Hepatocyte (in vitro differentiated cells): ENCODE data around the gene ALB. TPM values are rescaled to one million over a fixed set of nuclear protein-coding genes. Genes with fewer than 3 reads are reported as not detected.

ENCODE experiments used
- DNase-seq: peaks from one replicate; pipeline ENCODE4 v3.0.0-alpha.2; 2016; ENCODE audit warnings: low spot score
- H2AFZ ChIP-seq: fragments of 200-600 bp; sonication (generic); 2 replicates; pipeline ENCODE4 v1.6.0; 2016; ENCODE audit warnings: antibody characterized with exemption, mild to moderate bottlenecking
- H3K27ac ChIP-seq: fragments of 200-600 bp; sonication (generic); 2 replicates; pipeline ENCODE4 v1.5.1; 2016; ENCODE audit warnings: mild to moderate bottlenecking
- H3K27me3 ChIP-seq: fragments of 200-600 bp; sonication (generic); 2 replicates; pipeline ENCODE4 v1.6.1; 2016
- H3K36me3 ChIP-seq: fragments of 200-600 bp; sonication (generic); replicated peaks from 2 replicates; pipeline ENCODE4 v1.5.1; 2016; ENCODE audit warnings: low read depth; ENCODE audit not compliant: insufficient read depth
- H3K4me1 ChIP-seq: fragments of 200-600 bp; sonication (generic); 2 replicates; pipeline ENCODE4 v1.5.1; 2016; ENCODE audit warnings: mild to moderate bottlenecking, moderate library complexity; ENCODE audit not compliant: insufficient read depth
- H3K4me2 ChIP-seq: fragments of 200-600 bp; sonication (generic); 2 replicates; pipeline ENCODE4 v1.6.0; 2016
- H3K4me3 ChIP-seq: fragments of 200-600 bp; sonication (generic); 2 replicates; pipeline ENCODE4 v1.5.1; 2016; ENCODE audit warnings: mild to moderate bottlenecking
- H3K79me2 ChIP-seq: fragments of 200-600 bp; sonication (generic); 2 replicates; pipeline ENCODE4 v1.6.0; 2017; ENCODE audit warnings: mild to moderate bottlenecking
- H3K9me2 ChIP-seq: fragments of 200-600 bp; sonication (generic); replicated peaks from 2 replicates; pipeline ENCODE4 v1.6.0; 2017; ENCODE audit warnings: mild to moderate bottlenecking; ENCODE audit not compliant: insufficient read depth
- H3K9me3 ChIP-seq: fragments of 200-600 bp; sonication (generic); 2 replicates; pipeline ENCODE4 v1.5.1; 2016; ENCODE audit warnings: low read depth, mild to moderate bottlenecking
- H4K20me1 ChIP-seq: fragments of 200-600 bp; sonication (generic); 2 replicates; pipeline ENCODE4 v1.6.0; 2016; ENCODE audit warnings: mild to moderate bottlenecking; ENCODE audit not compliant: insufficient read depth, poor library complexity, severe bottlenecking
- CTCF ChIP-seq: fragments of 200-600 bp; sonication (generic); IDR thresholded peaks from 2 replicates; pipeline ENCODE4 v1.5.1; 2016; ENCODE audit warnings: antibody characterized with exemption, mild to moderate bottlenecking; ENCODE audit not compliant: poor library complexity
- EZH2 ChIP-seq: fragments of 200-600 bp; sonication (generic); IDR thresholded peaks from 2 replicates; pipeline ENCODE4 v1.6.1; 2016; ENCODE audit warnings: antibody characterized with exemption, mild to moderate bottlenecking, borderline replicate concordance
- EZH2phosphoT487 ChIP-seq: fragments of 200-600 bp; sonication (generic); IDR thresholded peaks from one replicate; pipeline ENCODE4 v1.6.1; 2018; ENCODE audit warnings: antibody characterized with exemption, mild to moderate bottlenecking, low read depth, moderate library complexity; ENCODE audit not compliant: unreplicated experiment, severe bottlenecking
- WGBS: methylation state at CpG from one replicate; pipeline ENCODE4 v1.1.6; 2016; ENCODE audit warnings: low lambda C conversion rate; ENCODE audit errors: missing lambda C conversion rate; 5-methylcytosine and 5-hydroxymethylcytosine counted together
- polyA plus RNA-seq: library from polyadenylated mRNA; unstranded; fragments of >200 nt; fragmentation: Nextera tagmentation; extraction: Ambion mirVana; gene quantifications from 2 replicates; pipeline ENCODE4 v1.2.1, GENCODE V29; 2016
- total RNA-seq: library from RNA; depleted of rRNA; stranded (reverse); fragments of >200 nt; gene quantifications from 2 replicates; pipeline ENCODE4 v1.2.3, GENCODE V29; 2014

ALB gene
- total and polyA plus RNA-seq, 2 experiments from 2014 or later, result 11,384 to 26,686 TPM

DNA sequence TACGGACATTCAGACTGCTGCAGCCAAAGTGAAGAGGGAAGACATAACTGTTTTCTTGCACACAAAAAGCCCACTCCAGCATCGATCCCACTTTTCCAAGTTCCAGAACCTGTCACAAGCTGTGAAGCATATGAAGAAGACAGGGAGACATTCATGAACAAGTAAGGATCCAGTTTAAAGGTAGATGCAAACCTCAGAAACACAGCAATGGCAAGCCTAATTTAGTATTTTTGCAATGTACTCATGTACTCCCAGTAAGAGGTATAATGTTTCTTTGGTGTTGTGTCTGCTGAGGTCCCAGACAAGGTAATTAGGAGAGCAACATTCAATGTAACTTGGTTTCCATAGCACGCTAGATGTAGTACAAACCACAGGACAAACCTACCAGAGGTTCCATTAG is 36.6 kb downstream of the ALB start:
- Histone ChIP-seq H3K27me3 (no peaks in the 10 kb centered on the region), H3K27ac (peak overlapping the region; percentile 50), H3K4me3 (no peak overlapping the region), H3K79me2 (peaks cover 28% of the 10 kb centered on the region), H3K4me1 (no peaks in the 10 kb centered on the region), H4K20me1 (no peaks in the 10 kb centered on the region), H3K36me3 (no peaks in the 10 kb centered on the region), H3K9me2 (no peaks in the 10 kb centered on the region), H2AFZ (no peak overlapping the region), H3K4me2 (peak overlapping the region; percentile 69), H3K9me3 (no peaks in the 10 kb centered on the region)
- no peak for DNase-seq
- TF ChIP-seq EZH2phosphoT487 (no peak), EZH2 (no peak), CTCF (no peak)
- WGBS, result 87% methylated on average over 3 of the region's 3 CpGs

DNA sequence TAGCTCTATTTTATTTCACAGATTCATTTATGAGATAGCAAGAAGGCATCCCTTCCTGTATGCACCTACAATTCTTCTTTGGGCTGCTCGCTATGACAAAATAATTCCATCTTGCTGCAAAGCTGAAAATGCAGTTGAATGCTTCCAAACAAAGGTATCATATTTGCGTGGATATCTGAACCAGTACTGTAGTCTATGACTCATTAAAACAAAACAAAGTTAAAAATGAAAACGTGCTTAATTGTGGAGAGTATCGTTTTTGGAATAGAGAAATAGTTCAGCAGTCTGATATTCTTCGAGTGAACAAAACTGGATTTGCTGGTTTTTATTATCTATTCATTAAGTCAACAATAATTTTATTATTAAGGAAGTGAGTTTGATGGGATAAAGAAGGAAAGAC is 38.2 kb downstream of the ALB start:
- Histone ChIP-seq H3K4me1 (no peaks in the 10 kb centered on the region), H2AFZ (no peak overlapping the region), H3K9me2 (no peaks in the 10 kb centered on the region), H4K20me1 (no peaks in the 10 kb centered on the region), H3K27ac (peak overlapping the region; percentile 29), H3K27me3 (no peaks in the 10 kb centered on the region), H3K4me3 (no peak overlapping the region), H3K4me2 (peak overlapping the region; percentile 57), H3K9me3 (no peaks in the 10 kb centered on the region), H3K36me3 (no peaks in the 10 kb centered on the region), H3K79me2 (peaks cover 26% of the 10 kb centered on the region)
- DNase-seq, result no peak
- 77% methylated on average over 5 of the region's 5 CpGs for WGBS
- TF ChIP-seq CTCF, result no peak
- TF ChIP-seq EZH2, result no peak
- TF ChIP-seq EZH2phosphoT487, result no peak

GRCh38 chr4:73443224-73443623 is 39.1 kb downstream of the ALB start:
- Histone ChIP-seq H3K4me1 (no peaks in the 10 kb centered on the region), H2AFZ (no peak overlapping the region), H3K9me2 (no peaks in the 10 kb centered on the region), H3K36me3 (no peaks in the 10 kb centered on the region), H3K4me2 (peak overlapping the region; percentile 57), H3K27me3 (no peaks in the 10 kb centered on the region), H3K79me2 (peaks cover 17% of the 10 kb centered on the region), H3K9me3 (no peaks in the 10 kb centered on the region), H3K27ac (peak overlapping the region; percentile 29), H3K4me3 (no peak overlapping the region), H4K20me1 (no peaks in the 10 kb centered on the region)
- no peak for TF ChIP-seq EZH2
- no peak for TF ChIP-seq CTCF
- no peak for TF ChIP-seq EZH2phosphoT487
- DNase-seq, result no peak
- WGBS, result 49% methylated on average over 3 of the region's 3 CpGs
